ENCODE results near the gene ANKRD10. TPM values are rescaled to one million over a fixed set of nuclear protein-coding genes. Genes with fewer than 3 reads are reported as not detected.

ANKRD10 gene
- total RNA-seq, 4 donors from 2014 or later = 97.8 to 189 (median 114) TPM

DNA sequence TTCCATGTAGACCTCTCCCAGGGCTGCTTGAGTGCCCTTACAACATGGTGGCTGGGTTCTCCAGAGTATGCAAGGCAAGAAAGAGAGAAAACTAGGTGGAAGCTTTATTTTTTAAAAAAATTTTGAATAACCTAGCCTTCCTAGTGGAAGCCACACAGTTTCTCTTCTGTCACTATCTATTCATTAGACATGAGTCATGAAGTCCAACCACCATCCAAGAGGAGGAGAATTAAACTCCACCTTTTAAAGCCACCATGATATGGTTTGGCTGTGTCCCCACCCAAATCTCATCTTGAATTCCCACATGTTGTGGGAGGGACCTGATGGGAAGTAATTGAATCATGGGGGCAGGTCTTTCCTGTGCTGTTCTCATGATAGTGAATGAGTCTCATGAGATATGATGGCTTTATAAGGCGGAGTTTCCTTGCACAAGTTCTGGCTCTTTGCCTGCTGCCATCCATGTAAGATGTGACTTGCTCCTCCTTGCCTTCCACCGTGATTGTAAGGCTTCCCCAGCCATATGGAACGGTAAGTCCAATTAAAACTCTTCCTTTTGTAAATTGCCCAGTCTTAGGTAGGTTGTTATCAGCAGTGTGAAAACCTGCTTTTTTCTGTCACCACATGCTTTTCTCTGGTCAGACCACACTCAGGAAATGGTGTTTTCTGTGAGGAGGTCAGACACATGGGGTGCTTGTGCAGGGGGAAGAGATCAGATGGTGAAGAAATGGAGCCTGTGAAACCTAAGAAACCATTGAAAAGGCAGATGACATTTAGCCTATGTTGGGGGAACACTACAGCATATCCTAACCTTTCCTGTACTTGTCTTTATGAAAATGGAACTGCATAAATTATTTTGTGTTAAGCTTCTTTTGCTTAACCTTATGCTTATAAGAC lies 57.7 kb downstream of the ANKRD10 start:
- no peaks in the 10 kb centered on the region for H3K36me3 ChIP-seq
- WGBS, 2 donors (ENCODE audit: low coverage in 1 of 2) = 81 to 92% methylated on average over 3 of the region's 3 CpGs
- TF ChIP-seq EP300 (IDR thresholded peaks at IDR 0.05) (no peak), POLR2A (IDR thresholded peaks at IDR 0.05) (no peak), POLR2AphosphoS5 (IDR thresholded peaks at IDR 0.05) (no peak)
- TF ChIP-seq, protein P1, sequence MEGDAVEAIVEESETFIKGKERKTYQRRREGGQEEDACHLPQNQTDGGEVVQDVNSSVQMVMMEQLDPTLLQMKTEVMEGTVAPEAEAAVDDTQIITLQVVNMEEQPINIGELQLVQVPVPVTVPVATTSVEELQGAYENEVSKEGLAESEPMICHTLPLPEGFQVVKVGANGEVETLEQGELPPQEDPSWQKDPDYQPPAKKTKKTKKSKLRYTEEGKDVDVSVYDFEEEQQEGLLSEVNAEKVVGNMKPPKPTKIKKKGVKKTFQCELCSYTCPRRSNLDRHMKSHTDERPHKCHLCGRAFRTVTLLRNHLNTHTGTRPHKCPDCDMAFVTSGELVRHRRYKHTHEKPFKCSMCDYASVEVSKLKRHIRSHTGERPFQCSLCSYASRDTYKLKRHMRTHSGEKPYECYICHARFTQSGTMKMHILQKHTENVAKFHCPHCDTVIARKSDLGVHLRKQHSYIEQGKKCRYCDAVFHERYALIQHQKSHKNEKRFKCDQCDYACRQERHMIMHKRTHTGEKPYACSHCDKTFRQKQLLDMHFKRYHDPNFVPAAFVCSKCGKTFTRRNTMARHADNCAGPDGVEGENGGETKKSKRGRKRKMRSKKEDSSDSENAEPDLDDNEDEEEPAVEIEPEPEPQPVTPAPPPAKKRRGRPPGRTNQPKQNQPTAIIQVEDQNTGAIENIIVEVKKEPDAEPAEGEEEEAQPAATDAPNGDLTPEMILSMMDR (IDR thresholded peaks at IDR 0.05) = no peak
- H3K27ac ChIP-seq = no peak overlapping the region
- H3K27me3 ChIP-seq = no peaks in the 10 kb centered on the region
- H3K9me3 ChIP-seq = peaks cover 0 to 14% (median 0%) of the 10 kb centered on the region in 3 donors
- no peak overlapping the region for H3K4me3 ChIP-seq
- ATAC-seq = no peak
- H3K4me1 ChIP-seq = no peaks in the 10 kb centered on the region

DNA sequence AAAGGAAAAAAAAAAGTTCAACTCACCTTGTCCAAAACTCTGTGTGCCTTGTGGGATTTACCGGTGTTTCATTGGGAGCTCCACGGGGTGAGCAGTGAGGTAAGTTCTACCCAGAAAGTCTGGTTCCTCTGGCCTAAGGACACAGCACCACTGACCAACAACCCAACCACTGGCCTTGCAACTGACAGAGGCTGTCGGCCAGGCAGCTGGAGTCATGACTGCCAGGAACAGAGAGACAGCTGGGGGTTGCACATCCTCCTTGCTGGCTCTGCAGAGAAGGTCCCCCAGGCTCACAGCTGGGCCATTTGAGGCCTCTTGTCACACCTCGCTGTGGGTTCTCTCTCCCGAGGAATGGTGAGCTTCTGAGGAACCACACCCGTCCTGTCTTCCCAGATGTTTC lies 59.5 kb downstream of the ANKRD10 start:
- TF ChIP-seq POLR2A (IDR thresholded peaks at IDR 0.05) = no peak
- TF ChIP-seq EP300 (IDR thresholded peaks at IDR 0.05) = no peak
- TF ChIP-seq, protein P1 (IDR thresholded peaks at IDR 0.05) = no peak
- TF ChIP-seq POLR2AphosphoS5 (IDR thresholded peaks at IDR 0.05) = no peak
- Histone ChIP-seq H3K4me3 (no peak overlapping the region), H3K27me3 (no peaks in the 10 kb centered on the region)

DNA sequence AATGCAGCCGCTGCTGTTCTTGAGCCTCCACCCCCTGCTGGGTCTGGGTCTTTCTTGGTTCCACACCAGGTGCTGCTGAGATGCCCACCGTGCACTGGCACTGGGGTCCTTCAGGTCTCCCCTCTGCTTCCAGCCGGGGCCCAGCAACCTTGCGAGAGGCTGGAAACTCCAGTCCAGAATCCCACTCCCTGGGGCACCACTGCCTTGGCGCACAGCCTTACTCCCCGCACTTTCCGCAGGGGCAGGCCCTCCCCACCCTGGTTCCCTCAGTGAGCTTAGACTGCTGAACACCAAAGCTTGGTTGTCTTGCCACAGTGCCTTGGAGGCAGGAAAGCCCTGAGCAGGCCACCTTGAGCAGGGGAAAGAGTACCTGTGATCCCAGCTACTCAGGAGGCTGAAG lies 60.0 kb downstream of the ANKRD10 start:
- WGBS, 2 donors (ENCODE audit: low coverage in 1 of 2) = 63% methylated on average over 1 of the region's 7 CpGs; no CpG with 5 or more reads in 1 of the 2 donors
- peaks cover 0 to 7% (median 0%) of the 10 kb centered on the region in 3 donors for H3K4me1 ChIP-seq
- H3K27me3 ChIP-seq = no peaks in the 10 kb centered on the region
- no peak overlapping the region for H3K27ac ChIP-seq
- H3K4me3 ChIP-seq = no peak overlapping the region
- no peak for TF ChIP-seq POLR2AphosphoS5 (IDR thresholded peaks at IDR 0.05)
- TF ChIP-seq EP300 (IDR thresholded peaks at IDR 0.05) = no peak
- TF ChIP-seq, protein P1 (IDR thresholded peaks at IDR 0.05) = no peak
- no peak for TF ChIP-seq POLR2A (IDR thresholded peaks at IDR 0.05)
- no peak for ATAC-seq
- H3K36me3 ChIP-seq = no peaks in the 10 kb centered on the region
- peaks cover 0 to 14% (median 0%) of the 10 kb centered on the region in 3 donors for H3K9me3 ChIP-seq

More for the DNA sequence above, 59.5 kb downstream of the ANKRD10 start:
- H3K9me3 ChIP-seq = peaks cover 0 to 14% (median 0%) of the 10 kb centered on the region in 3 donors
- H3K36me3 ChIP-seq = no peaks in the 10 kb centered on the region
- no peak overlapping the region for H3K27ac ChIP-seq
- no peak for ATAC-seq
- peaks cover 0 to 2% (median 0%) of the 10 kb centered on the region in 3 donors for H3K4me1 ChIP-seq
- WGBS, 2 donors (ENCODE audit: low coverage in 1 of 2) = 81% methylated on average over 3 of the region's 6 CpGs; no CpG with 5 or more reads in 1 of the 2 donors

DNA sequence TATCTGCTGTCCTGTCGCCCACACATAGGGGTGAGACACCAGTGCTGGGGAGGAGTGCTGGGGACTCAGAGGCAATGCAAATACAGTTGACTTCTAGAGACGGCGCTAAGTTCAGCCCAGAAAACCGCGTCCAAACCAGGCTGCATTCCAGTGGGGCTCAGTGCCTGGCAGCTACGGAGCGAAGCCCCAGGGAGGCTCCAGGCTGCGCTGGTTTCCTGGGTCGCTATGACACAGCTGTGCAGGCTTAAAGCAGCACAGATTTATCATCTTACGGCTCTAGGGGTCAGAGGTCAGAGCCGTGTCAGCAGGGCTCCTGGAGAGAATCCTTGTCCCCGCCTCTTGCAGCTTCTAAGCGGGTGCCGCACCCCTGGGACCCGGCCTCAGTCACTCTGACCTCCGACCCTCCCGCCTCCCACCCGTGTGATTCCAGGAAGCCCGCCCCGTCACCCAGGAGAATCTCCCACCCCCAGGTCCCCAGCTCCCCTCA lies 61.6 kb downstream of the ANKRD10 start:
- Histone ChIP-seq H3K36me3 (no peaks in the 10 kb centered on the region), H3K4me1 (peaks cover 0 to 10% (median 0%) of the 10 kb centered on the region in 3 donors), H3K27me3 (no peaks in the 10 kb centered on the region), H3K9me3 (peaks cover 0 to 14% (median 0%) of the 10 kb centered on the region in 3 donors), H3K27ac (peak overlapping the region in 1 of 4 donors; percentile 5), H3K4me3 (no peak overlapping the region)
- TF ChIP-seq, protein P1 (IDR thresholded peaks at IDR 0.05) = no peak
- TF ChIP-seq POLR2AphosphoS5 (IDR thresholded peaks at IDR 0.05) (no peak), EP300 (IDR thresholded peaks at IDR 0.05) (no peak), POLR2A (IDR thresholded peaks at IDR 0.05) (no peak)
- ATAC-seq = peak; percentile 36
- 78 to 86% methylated on average over 1 to 7 of the region's 20 CpGs for WGBS, 2 donors (ENCODE audit: low coverage in 1 of 2)
